ENCODE measurements around the gene HMGCS1.
"Not testable (repeated sequence)": the region's sequence is repeated elsewhere in the genome, so short reads cannot be mapped to it uniquely, and the experiment has no call there.

The HMGCS1 gene

GRCh38 chr5:43270645-43271044 lies 42.6 kb downstream of the HMGCS1 start:
- DNase-seq, result peak; percentile 74

DNA sequence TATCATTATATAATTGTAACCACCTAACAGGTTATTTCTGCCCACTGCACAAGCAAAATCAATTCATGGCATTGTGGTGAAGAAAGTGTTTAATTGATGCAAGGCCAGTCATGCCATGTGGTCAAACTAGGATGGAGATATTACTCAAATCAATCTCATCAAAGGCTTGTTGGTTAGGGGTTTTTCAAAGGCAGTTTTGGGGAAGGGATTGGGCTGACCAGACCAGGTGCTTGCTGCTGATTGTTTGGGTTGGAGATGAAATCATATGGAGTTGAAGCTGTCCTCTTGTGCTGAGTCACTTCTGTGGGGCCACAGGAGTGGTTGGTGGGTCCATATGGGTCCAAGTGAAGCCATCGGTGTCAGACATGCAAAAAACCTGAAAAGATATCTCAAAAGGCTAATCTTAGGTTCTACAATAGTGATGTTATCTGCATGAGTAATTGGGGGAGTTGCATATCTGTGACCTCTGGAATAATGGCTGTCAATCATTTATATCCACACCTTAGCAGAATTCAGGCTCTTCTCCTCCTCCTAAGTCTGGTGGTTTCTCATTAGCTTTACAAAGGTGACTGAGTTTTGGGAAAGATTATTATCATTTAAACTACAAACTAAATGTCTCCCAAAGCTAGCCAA lies 44.9 kb downstream of the HMGCS1 start:
- no peak for DNase-seq

DNA sequence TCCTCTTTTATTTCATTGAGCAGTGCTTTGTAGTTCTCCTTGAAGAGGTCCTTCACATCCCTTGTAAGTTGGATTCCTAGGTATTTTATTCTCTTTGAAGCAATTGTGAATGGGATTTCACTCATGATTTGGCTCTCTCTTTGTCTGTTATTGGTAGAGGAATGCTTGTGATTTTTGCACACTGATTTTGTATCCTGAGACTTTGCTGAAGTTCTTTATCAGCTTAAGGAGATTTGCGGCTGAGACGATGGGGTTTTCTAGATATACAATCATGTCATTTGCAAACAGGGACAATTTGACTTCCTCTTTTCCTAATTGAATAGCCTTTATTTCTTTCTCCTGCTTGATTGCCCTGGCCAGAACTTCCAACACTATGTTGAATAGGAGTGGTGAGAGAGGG lies 50.9 kb downstream of the HMGCS1 start:
- not testable (repeated sequence) for DNase-seq

DNA sequence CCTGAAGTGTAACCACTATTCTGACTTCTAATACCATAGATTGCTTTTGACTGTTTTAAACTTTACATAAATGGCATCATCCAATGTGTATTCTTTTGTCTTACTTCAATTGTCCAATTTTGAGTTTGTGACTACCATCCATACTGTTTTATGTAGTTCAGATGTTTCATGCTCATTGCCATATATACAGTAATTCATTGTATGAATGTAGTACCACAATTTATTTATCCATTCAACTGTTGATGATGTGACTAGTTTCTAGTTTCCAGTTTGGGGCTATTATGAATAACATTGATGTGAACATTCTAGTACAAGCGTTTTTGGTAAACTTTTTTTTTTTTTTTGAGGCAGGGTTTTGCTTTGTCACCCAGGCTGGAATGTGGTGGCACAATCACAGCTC lies 55.1 kb downstream of the HMGCS1 start:
- DNase-seq, result no peak

DNA sequence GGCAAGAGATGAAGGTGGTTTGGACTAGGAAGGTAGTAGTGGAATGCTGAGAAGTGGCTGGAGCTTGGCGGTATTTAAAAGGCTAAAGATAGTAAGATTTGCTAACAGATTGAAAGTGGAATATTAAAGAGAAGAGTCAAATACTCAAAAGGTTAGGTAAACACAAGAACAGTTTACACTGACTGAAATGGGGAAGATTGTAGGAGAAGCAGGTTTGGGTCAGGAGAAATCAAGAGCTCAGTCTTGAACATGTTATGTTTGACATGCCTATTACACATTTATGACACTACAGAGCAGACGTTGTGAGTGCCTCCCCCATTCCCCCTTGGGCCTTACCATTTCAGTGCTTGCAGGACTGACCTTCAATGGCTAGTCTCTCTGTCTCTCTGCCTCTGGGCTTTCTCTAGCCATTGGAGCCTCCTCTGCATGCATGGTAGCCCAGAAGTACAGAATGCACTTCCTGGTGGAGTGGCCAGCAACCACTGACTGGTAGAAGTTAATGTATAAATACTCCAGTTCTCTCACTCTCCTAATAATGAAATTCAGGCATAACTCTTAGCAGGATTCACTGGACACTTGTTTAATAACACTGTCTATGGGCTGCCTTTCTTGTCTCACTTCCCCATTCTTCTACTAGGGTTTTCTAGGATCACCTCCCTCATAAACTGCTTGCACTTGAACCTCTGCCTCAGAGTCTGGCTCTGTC lies 56.8 kb downstream of the HMGCS1 start:
- DNase-seq, result no peak

GRCh38 chr5:43255704-43256103 lies 57.5 kb downstream of the HMGCS1 start:
- DNase-seq, result no peak

GRCh38 chr5:43251754-43252153 lies 61.5 kb downstream of the HMGCS1 start:
- DNase-seq, result no peak

- DNase-seq, result no peak
Measured at GRCh38 chr5:43245724-43246385, 67.4 kb downstream of the HMGCS1 start.

DNA sequence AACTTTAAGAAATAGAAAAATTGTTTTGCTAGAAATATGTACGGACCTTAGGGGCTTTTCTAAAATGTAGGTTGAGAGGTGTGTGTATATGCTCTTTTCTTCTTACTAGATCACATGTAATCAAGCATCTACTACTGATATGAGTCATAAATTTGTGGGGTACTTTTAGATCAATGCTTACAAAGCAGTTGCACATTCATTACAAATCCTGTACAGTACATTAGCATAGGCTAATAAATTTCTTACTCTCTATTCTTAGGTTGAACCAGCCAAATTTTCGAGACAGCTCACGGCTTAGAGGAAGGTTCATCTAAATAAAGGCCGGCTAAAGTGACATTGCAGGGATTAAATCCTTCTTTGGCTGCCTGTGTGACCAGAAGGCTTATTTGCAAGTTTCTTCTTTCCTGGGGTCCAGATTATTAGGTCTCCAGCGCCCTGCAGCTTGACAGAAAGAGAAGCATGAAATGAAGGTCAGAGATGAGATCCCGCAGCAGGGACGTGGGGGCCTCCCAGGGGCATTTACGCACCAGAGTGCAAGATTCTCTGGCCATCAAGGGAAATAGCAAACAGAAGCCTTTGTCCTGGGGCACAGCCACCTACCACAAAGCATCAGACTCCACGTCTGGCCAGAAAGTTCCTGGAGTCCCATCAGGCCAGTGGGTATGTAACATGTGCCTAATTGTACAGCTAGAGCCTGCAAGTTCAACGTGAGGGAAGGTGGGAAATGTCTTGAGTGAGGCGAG lies 68.2 kb downstream of the HMGCS1 start:
- no peak for DNase-seq

DNA sequence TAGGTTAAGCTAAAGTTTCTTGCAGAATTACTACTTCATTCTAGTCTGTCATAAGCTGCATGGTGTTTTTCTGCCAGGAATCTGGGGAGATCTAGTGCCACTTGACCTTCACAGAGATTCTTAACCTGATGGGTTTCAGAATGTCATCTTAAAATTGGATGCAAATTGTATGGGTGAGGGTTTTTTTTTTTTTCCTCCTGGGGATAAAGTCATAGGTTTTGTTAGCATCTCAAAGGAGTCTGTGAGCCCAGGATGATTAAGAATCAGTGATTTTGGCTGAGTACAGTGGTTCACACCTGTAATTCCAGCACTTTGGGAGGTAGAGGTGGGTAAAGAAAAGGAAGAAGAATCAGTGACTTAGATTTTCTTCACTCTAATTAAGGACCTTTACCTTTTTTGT lies 69.9 kb downstream of the HMGCS1 start:
- DNase-seq, result no peak

DNA sequence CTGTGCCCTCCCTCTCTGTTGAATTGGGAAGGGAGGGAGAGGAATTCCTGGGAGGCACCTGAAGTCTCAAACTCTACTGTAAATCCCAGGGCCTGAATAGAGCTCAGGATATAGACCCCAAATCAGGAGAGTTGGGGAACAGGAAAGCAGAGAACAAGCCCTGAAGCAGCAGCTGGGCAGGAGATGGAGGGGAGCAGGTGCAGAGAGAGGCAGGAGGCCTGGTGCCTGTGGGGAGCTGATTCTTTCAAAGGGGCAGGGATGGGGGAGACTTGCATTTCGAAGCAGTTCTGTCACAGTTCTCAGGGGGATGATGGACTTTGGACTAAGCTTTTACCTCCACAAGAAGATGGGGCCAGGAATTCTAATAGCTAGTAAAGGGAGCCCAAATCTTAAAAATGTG lies 71.0 kb downstream of the HMGCS1 start:
- no peak for DNase-seq

All from suppressor macrophage treated with lipopolysaccharide for 4 hours (primary cell).